Measurements from ENCODE around the gene AASS.

Gene AASS

DNA sequence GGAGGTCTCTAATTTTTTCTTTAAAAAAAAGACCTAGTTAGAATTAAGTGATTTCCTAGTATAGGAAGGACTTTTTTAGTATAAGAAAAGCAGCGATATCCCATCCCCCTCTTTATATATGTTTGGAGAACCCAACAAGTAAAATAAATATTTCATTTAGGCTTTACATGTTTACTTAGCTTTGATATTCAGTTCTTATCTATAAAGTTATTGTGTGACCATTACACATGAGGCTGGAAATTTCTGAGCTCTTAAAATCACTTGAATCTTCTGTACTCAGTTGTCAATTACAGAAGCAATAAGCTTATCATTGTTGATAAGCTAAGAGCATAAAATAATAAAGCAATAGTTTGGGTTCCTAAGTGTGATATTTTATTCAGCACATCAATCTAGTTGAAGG is 89.7 kb downstream of the AASS start:
- Mint-ChIP-seq H3K4me1 (ENCODE audit: low read depth) (no peaks in the 10 kb centered on the region), H3K9me3 (no peaks in the 10 kb centered on the region), H3K27ac (no peak overlapping the region), H3K4me3 (no peak overlapping the region), H3K36me3 (ENCODE audit: low read depth) (no peaks in the 10 kb centered on the region), H3K27me3 (ENCODE audit: low read depth) (no peaks in the 10 kb centered on the region)
- DNase-seq (ENCODE audit: low spot score), result no peak

DNA sequence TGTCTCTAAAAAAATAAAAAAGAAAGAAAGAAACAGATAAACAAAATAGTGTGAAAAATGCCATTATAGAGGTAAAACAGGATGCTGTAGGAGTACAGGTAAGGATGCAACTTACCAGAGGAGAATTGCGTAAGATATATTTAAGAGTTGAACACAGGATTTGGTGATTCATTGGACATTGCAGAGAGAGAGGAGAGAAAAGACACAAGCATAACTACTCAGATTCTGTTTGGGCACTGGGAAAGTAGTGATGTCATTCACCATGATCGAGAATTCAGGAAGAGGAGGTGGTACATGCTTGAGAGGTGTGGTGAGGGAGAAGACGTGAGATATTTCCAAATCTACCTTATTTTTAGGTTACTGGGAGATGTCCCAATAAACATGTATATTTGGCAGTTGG is 97.6 kb downstream of the AASS start:
- Mint-ChIP-seq H3K4me1 (ENCODE audit: low read depth) (no peaks in the 10 kb centered on the region), H3K27ac (no peak overlapping the region), H3K4me3 (no peak overlapping the region), H3K27me3 (ENCODE audit: low read depth) (no peaks in the 10 kb centered on the region), H3K9me3 (no peaks in the 10 kb centered on the region), H3K36me3 (ENCODE audit: low read depth) (no peaks in the 10 kb centered on the region)
- no peak for DNase-seq (ENCODE audit: low spot score)

DNA sequence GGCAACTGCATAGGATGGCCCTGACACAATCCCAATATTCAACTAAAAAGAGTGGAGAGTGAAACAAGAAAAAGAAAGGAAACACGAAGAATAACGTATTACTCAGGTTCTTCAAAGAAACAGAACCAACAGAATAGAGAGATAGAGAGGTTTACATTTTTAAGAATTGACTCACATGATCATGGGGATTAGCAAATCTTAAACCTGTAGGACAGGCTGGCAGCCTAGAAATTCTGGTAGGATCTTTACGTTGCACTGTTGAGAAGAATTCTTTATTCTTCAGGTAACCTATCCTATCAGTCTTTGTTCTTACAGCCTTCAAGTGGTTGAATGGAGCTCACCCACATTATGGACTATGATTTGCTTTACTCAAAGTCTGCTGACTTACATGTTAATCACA is 103.9 kb downstream of the AASS start:
- Mint-ChIP-seq H3K9me3 (no peaks in the 10 kb centered on the region), H3K4me3 (no peak overlapping the region)

DNA sequence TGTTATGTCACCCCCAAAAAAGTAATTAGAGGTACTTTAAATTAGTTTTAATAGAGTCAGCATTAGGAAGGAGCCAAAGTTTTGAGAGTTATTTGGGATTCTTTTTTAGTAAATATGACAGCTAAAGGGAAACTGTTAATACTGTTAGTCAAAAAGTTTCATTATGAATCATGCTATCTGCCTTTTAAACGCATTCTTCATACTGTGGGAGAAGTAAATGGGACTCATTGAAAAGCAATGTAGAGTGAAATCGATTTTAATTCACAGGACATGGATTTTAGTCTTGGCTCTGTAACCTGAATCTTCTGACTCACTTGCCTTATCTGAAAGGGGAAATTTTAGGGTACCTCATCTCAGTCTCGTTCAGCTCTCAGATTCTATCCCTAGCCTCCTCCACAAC is 105.1 kb downstream of the AASS start:
- DNase-seq (ENCODE audit: low spot score), result no peak
- H3K9me3 Mint-ChIP-seq, result no peaks in the 10 kb centered on the region
- H3K36me3 Mint-ChIP-seq (ENCODE audit: low read depth), result no peaks in the 10 kb centered on the region
- no peaks in the 10 kb centered on the region for H3K4me1 Mint-ChIP-seq (ENCODE audit: low read depth)
- H3K27ac Mint-ChIP-seq, result no peak overlapping the region
- no peaks in the 10 kb centered on the region for H3K27me3 Mint-ChIP-seq (ENCODE audit: low read depth)
- H3K4me3 Mint-ChIP-seq, result no peak overlapping the region

More for the DNA sequence above, 103.9 kb downstream of the AASS start:
- Mint-ChIP-seq H3K27ac (no peak overlapping the region), H3K4me1 (ENCODE audit: low read depth) (no peaks in the 10 kb centered on the region), H3K36me3 (ENCODE audit: low read depth) (no peaks in the 10 kb centered on the region), H3K27me3 (ENCODE audit: low read depth) (no peaks in the 10 kb centered on the region)
- no peak for DNase-seq (ENCODE audit: low spot score)

DNA sequence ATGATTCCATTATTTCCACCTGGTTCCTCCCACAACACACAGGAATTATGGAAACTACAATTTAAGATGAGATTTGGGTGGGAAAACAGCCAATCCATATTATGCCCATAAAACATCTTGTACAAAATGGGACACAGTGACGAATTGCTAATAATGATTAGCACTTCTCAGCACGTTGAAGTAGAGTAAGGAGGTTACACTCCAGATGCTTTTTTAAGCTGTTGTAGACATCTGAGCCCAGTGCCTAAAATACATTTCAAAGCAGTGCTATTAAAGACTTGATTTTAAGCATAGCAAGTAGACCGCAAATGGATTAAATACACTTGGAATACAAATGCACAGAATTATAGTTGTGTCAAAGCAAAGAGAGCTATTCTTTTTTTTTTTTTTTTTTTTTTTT is 105.9 kb downstream of the AASS start:
- DNase-seq (ENCODE audit: low spot score), result no peak
- Mint-ChIP-seq H3K4me1 (ENCODE audit: low read depth) (no peaks in the 10 kb centered on the region), H3K4me3 (no peak overlapping the region), H3K9me3 (no peaks in the 10 kb centered on the region), H3K36me3 (ENCODE audit: low read depth) (no peaks in the 10 kb centered on the region), H3K27ac (no peak overlapping the region), H3K27me3 (ENCODE audit: low read depth) (no peaks in the 10 kb centered on the region)

DNA sequence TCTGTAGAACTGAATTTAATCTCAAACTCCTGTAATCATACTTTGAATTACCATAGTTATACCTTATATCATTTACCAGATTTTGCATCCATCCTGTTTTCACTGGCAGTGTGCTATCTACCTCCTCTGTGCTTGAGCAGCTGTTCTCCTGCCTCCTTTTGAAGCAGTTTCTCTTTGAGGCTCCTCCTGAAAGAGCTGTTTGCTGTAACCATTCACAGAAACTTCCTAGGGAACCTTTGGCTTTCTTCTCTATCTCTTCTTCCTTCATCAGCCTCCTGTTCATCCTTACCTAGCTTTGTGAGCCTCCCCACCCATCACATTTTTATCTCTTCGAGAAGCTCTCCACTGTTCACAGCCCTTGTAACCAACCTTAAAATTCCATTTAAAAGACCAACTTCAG is 108.2 kb downstream of the AASS start:
- no peak for DNase-seq (ENCODE audit: low spot score)
- Mint-ChIP-seq H3K27ac (no peak overlapping the region), H3K9me3 (no peaks in the 10 kb centered on the region), H3K4me1 (ENCODE audit: low read depth) (no peaks in the 10 kb centered on the region), H3K36me3 (ENCODE audit: low read depth) (no peaks in the 10 kb centered on the region), H3K4me3 (no peak overlapping the region), H3K27me3 (ENCODE audit: low read depth) (no peaks in the 10 kb centered on the region)

DNA sequence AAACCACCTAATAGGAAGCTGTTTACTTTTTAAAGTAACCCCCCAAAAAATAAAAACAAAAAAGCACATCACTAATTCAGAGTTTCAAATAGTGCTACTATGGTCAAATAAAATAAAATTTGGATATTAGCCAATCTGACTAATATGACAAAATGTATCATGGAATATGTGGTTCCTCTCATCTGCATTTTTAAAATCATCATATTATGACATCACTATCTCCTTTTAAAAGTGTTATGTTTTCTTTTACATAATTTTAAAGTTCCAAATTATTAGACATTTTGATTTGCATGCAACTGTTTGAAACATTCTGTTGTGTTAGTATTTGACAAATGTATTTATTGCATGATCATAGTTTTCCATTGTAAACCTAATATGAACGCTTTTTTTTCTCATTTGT is 110.4 kb downstream of the AASS start:
- Mint-ChIP-seq H3K4me1 (ENCODE audit: low read depth) (no peaks in the 10 kb centered on the region), H3K4me3 (no peak overlapping the region)

DNA sequence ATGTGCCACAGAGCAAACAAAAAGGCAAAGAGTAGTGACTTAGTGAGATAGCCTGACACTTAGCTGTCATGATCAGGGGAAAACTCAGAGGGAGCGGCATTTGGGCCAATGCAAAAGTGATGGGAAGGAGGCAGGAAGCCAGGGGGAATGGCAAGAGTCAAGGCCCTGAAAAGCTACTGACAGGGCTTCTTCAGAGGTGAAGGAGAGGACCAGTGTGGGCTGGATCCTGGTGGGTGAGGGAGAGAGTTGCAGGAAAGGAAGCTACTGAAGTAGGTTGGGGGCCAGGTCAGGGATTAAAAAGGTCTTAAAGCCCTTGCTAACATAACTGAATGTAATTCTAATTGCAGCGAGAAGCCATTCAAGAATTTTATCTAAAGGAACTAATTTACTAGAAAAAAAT is 117.0 kb downstream of the AASS start:
- no peak for DNase-seq (ENCODE audit: low spot score)
- Mint-ChIP-seq H3K4me1 (ENCODE audit: low read depth) (no peaks in the 10 kb centered on the region), H3K27me3 (ENCODE audit: low read depth) (no peaks in the 10 kb centered on the region), H3K4me3 (no peak overlapping the region), H3K9me3 (no peaks in the 10 kb centered on the region), H3K27ac (no peak overlapping the region), H3K36me3 (ENCODE audit: low read depth) (no peaks in the 10 kb centered on the region)

More for the DNA sequence above, 110.4 kb downstream of the AASS start:
- H3K27me3 Mint-ChIP-seq (ENCODE audit: low read depth), result no peaks in the 10 kb centered on the region
- no peaks in the 10 kb centered on the region for H3K9me3 Mint-ChIP-seq
- no peaks in the 10 kb centered on the region for H3K36me3 Mint-ChIP-seq (ENCODE audit: low read depth)
- H3K27ac Mint-ChIP-seq, result no peak overlapping the region
- DNase-seq (ENCODE audit: low spot score), result no peak
